Activated CD8-positive, alpha-beta T cell treated with anti-CD3 and anti-CD28 coated beads for 36 hours (primary cell): ENCODE measurements around the gene ASF1B. TPM values are rescaled to one million over a fixed set of nuclear protein-coding genes. Genes with fewer than 3 reads are reported as not detected.

Source experiments
- ATAC-seq: fragments of 200-7000 bp; cut with Tn5 transposase; one replicate; pipeline ENCODE4 v1.10.0; 2021; ENCODE audit warnings: mild to moderate bottlenecking, moderate library complexity
- CTCF ChIA-PET: fragments of 350-600 bp; sonication (Branson Sonifier 250); formaldehyde crosslinking; loops from one replicate; lab custom pipeline; 2021; ENCODE audit warnings: antibody characterized with exemption; lab: Charles Lee
- POLR2A ChIA-PET: fragments of 350-600 bp; sonication (Branson Sonifier 250); formaldehyde crosslinking; loops from one replicate; lab custom pipeline; 2021; ENCODE audit warnings: antibody characterized with exemption; lab: Charles Lee
- DNase-seq: peaks from one replicate; pipeline ENCODE4 v3.0.0-alpha.2; 2020
- H3K27ac Mint-ChIP-seq: one replicate; pipeline ENCODE4 v1.8.0; 2021; ENCODE audit warnings: mild to moderate bottlenecking, mixed read lengths
- H3K27me3 Mint-ChIP-seq: one replicate; pipeline ENCODE4 v1.8.0; 2021; ENCODE audit warnings: mixed read lengths
- H3K36me3 Mint-ChIP-seq: one replicate; pipeline ENCODE4 v1.8.0; 2021; ENCODE audit warnings: low read depth, mixed read lengths
- H3K4me1 Mint-ChIP-seq: one replicate; pipeline ENCODE4 v1.8.0; 2021; ENCODE audit warnings: low read depth, mixed read lengths
- H3K4me3 Mint-ChIP-seq: one replicate; pipeline ENCODE4 v1.8.0; 2021; ENCODE audit warnings: mild to moderate bottlenecking, moderate library complexity, mixed read lengths
- H3K9me3 Mint-ChIP-seq: one replicate; pipeline ENCODE4 v1.8.0; 2021; ENCODE audit warnings: mixed read lengths
- CTCF ChIP-seq: fragments of 200-600 bp; IDR thresholded peaks from one replicate; pipeline ENCODE4 v1.8.0; 2022; ENCODE audit warnings: antibody characterized with exemption, mild to moderate bottlenecking
- intact Hi-C: fragments of 100-400 bp; cut with micrococcal nuclease; formaldehyde crosslinking; loops from one replicate; pipeline ENCODE4 v1.10.0; 2022
- total RNA-seq, 2 experiments: library from RNA; stranded (reverse); gene quantifications; one replicate each; pipeline ENCODE4 v1.2.3, GENCODE V29; 2021

Gene ASF1B
- total RNA-seq, 2 experiments from 2014 or later = 53.5 to 55.3 TPM

- ChIA-PET POLR2A (interaction anchor here (1.9 kb wide), 1 partner anchor 11 kb away, joined by 5 read pairs; no protein-coding TSS in a partner anchor), CTCF (interaction anchor here (1.5 kb wide), 1 partner anchor 12 kb away, joined by 3 read pairs; no protein-coding TSS in a partner anchor)
- no peaks in the 10 kb centered on the region for H3K4me1 Mint-ChIP-seq
- H3K36me3 Mint-ChIP-seq = peaks cover 3% of the 10 kb centered on the region
- no peak overlapping the region for H3K4me3 Mint-ChIP-seq
- DNase-seq (no peak), ATAC-seq (no peak)
- intact Hi-C loops = no loop called here
- H3K9me3 Mint-ChIP-seq = no peaks in the 10 kb centered on the region
- TF ChIP-seq CTCF = no peak
- H3K27ac Mint-ChIP-seq = no peak overlapping the region
- no peaks in the 10 kb centered on the region for H3K27me3 Mint-ChIP-seq
These were observed 20.8 kb upstream of the ASF1B start for GRCh38 chr19:14156971-14157717.

GRCh38 chr19:14156122-14156521 lies 19.7 kb upstream of the ASF1B start:
- no peaks in the 10 kb centered on the region for H3K4me1 Mint-ChIP-seq
- DNase-seq (no peak), ATAC-seq (no peak)
- H3K36me3 Mint-ChIP-seq = peaks cover 3% of the 10 kb centered on the region
- H3K27ac Mint-ChIP-seq = no peak overlapping the region
- CTCF ChIA-PET = no interaction called here
- H3K9me3 Mint-ChIP-seq = no peaks in the 10 kb centered on the region
- POLR2A ChIA-PET = interaction anchor here (1.9 kb wide), 1 partner anchor 10 kb away, joined by 5 read pairs; no protein-coding TSS in a partner anchor
- intact Hi-C loops = no loop called here
- TF ChIP-seq CTCF = no peak
- no peak overlapping the region for H3K4me3 Mint-ChIP-seq
- no peaks in the 10 kb centered on the region for H3K27me3 Mint-ChIP-seq

- intact Hi-C loops = no loop called here
- no peak overlapping the region for H3K27ac Mint-ChIP-seq
These were observed 19.0 kb upstream of the ASF1B start for GRCh38 chr19:14155371-14155770.

GRCh38 chr19:14152713-14153112 lies 16.3 kb upstream of the ASF1B start:
- ChIA-PET CTCF (interaction anchor here (1.0 kb wide), 1 partner anchor 11 kb away, joined by 3 read pairs; no protein-coding TSS in a partner anchor), POLR2A (interaction anchor here (1.4 kb wide), 1 partner anchor 13 kb away, joined by 3 read pairs; no protein-coding TSS in a partner anchor)
- H3K27me3 Mint-ChIP-seq = no peaks in the 10 kb centered on the region
- DNase-seq (no peak), ATAC-seq (no peak)
- intact Hi-C loops = no loop called here
- H3K36me3 Mint-ChIP-seq = no peaks in the 10 kb centered on the region
- no peaks in the 10 kb centered on the region for H3K9me3 Mint-ChIP-seq
- TF ChIP-seq CTCF = no peak
- no peak overlapping the region for H3K4me3 Mint-ChIP-seq
- H3K4me1 Mint-ChIP-seq = peaks cover 21% of the 10 kb centered on the region
- no peak overlapping the region for H3K27ac Mint-ChIP-seq

More at GRCh38 chr19:14155371-14155770, 19.0 kb upstream of the ASF1B start:
- H3K27me3 Mint-ChIP-seq = no peaks in the 10 kb centered on the region
- no peaks in the 10 kb centered on the region for H3K4me1 Mint-ChIP-seq
- TF ChIP-seq CTCF = no peak
- ATAC-seq = no peak
- no peak overlapping the region for H3K4me3 Mint-ChIP-seq
- ChIA-PET POLR2A (interaction anchor here (1.9 kb wide), 1 partner anchor 9 kb away, joined by 5 read pairs; no protein-coding TSS in a partner anchor), CTCF (no interaction called here)
- peaks cover 3% of the 10 kb centered on the region for H3K36me3 Mint-ChIP-seq
- no peak for DNase-seq
- no peaks in the 10 kb centered on the region for H3K9me3 Mint-ChIP-seq
